Heart right ventricle (tissue), 16 donors: ENCODE results near the gene SLC36A4. TPM values are rescaled to one million over a fixed set of nuclear protein-coding genes. Genes with fewer than 3 reads are reported as not detected.

Source experiments
- ATAC-seq, 8 donors: fragments of 200-7000 bp; cut with Tn5 transposase; one replicate each; pipeline ENCODE4 v1.9.1; 2020; ENCODE audit warnings: mild to moderate bottlenecking in 8 of 8, moderate library complexity in 8 of 8, moderate number of reproducible peaks in 1 of 8
- DNase-seq, 2 donors: peaks; one replicate each; pipeline ENCODE4 v3.0.0-alpha.2; 2020
- H3K27ac ChIP-seq, 10 donors: fragments of 200-600 bp; sonication (generic) in 2 of 10; one replicate each; pipeline versions ENCODE4 v1.5.0 to v1.8.0; 2020 to 2022; ENCODE audit warnings: mild to moderate bottlenecking in 3 of 10
- H3K27me3 ChIP-seq, 7 donors: fragments of 200-600 bp; one replicate each; pipeline ENCODE4 v1.8.0; 2021 to 2022; ENCODE audit warnings: mild to moderate bottlenecking in 2 of 7
- H3K36me3 ChIP-seq, 9 donors: fragments of 200-600 bp; sonication (generic) in 1 of 9; one replicate each; pipeline versions ENCODE4 v1.5.0 to v1.8.0; 2020 to 2022; ENCODE audit warnings: mild to moderate bottlenecking in 2 of 9
- H3K4me1 ChIP-seq, 9 donors: fragments of 200-600 bp; sonication (generic) in 1 of 9; one replicate each; pipeline versions ENCODE4 v1.5.0 to v1.8.0; 2020 to 2022; ENCODE audit warnings: mild to moderate bottlenecking in 4 of 9
- H3K4me3 ChIP-seq, 10 donors: fragments of 200-600 bp; sonication (generic) in 2 of 10; one replicate each; pipeline versions ENCODE4 v1.5.0 to v1.8.0; 2020 to 2022; ENCODE audit warnings: mild to moderate bottlenecking in 7 of 10, moderate library complexity in 2 of 10
- H3K9me3 ChIP-seq, 11 donors: fragments of 200-600 bp in 10 of 11; sonication (generic) in 2 of 11; one replicate each; pipeline versions ENCODE4 v1.5.0 to v1.8.0; 2013 to 2022; ENCODE audit warnings: mild to moderate bottlenecking in 2 of 11, control low read depth in 1 of 11, moderate library complexity in 1 of 11
- WGBS, 2 donors: extraction: QIAGEN DNeasy Blood & Tissue Kit; methylation state at CpG; one replicate each; pipeline ENCODE4 v1.1.7; 2013; ENCODE audit warnings: inconsistent platforms in 1 of 2; 5-methylcytosine and 5-hydroxymethylcytosine counted together
- intact Hi-C, 10 donors: fragments of 100-400 bp; cut with DNase I; formaldehyde crosslinking; loops; one replicate each; pipeline versions ENCODE4 v1.11.1 to v1.14.2; 2022
- polyA plus RNA-seq, 2 donors: library from polyadenylated mRNA; stranded (reverse); fragments of 200-250 nt; gene quantifications; one replicate each; pipeline ENCODE4 v1.2.3, GENCODE V29; 2013
- total RNA-seq, 10 donors: library from RNA; stranded (reverse); fragmentation: NEBNext Ultra II Directional in 3 of 10; extraction: Animal tissue kit (Norgen Biotek cat#: 25700) in 3 of 10; gene quantifications; one replicate each; pipeline versions ENCODE4 v1.2.1 to v1.2.4, GENCODE V29; 2021 to 2023
- TF ChIP-seq, protein P1 (sequence below), 9 donors: fragments of 200-600 bp; sonication (generic) in 2 of 9; IDR thresholded peaks; one replicate each; pipeline versions ENCODE4 v1.5.0 to v1.8.0; 2021 to 2022; ENCODE audit warnings: antibody characterized with exemption in 9 of 9, mild to moderate bottlenecking in 5 of 9, moderate library complexity in 1 of 9
- donor health status: Arrhythmogenic right ventricular cardiomyopathy.
- donor health status: ischemic (EF 13 %, LVEDD 7.1; RV severe dilation, severe dysfunction).
- donor health status: healthy with polysubstance abuse.
- donor health status: DM: no; HTN: yes; CAD: no.
- donor health status: DM: no; HTN: no; CAD: no.
- donor health status: ischemic (EF 25% LVEDD 6.9; RV normal size, moderate dysfunction).
- donor health status: ischemic (EF 25% LVEDD 5.7; RV mildly dilated, moderate dysfunction).
- donor health status: healthy.
- donor health status: DM: yes; HTN: yes; CAD: no.
- donor health status: Ischemic cardiomyopathy.
- donor health status: ischemic (EF 35%, LVEDD 5.7; RV mildly dilated, moderate dysfunction).
- donor health status: nonischemic (EF 11% LVEDD 7.7; RV severe dilation, severe dysfunction).
- donor health status: DM: yes; HTN: yes; CAD: no.
- donor health status: PGD.
- donor health status: ischemic (EF 29% LVEDD 5.4; RV normal size, mild dysfunction).
- donor health status: nonischemic (EF 23%, LVEDD 6.1; RV moderate dilation, normal function).

SLC36A4 gene
- total and polyA plus RNA-seq, 12 donors: 3.1 to 11.4 (median 7.1) TPM

DNA sequence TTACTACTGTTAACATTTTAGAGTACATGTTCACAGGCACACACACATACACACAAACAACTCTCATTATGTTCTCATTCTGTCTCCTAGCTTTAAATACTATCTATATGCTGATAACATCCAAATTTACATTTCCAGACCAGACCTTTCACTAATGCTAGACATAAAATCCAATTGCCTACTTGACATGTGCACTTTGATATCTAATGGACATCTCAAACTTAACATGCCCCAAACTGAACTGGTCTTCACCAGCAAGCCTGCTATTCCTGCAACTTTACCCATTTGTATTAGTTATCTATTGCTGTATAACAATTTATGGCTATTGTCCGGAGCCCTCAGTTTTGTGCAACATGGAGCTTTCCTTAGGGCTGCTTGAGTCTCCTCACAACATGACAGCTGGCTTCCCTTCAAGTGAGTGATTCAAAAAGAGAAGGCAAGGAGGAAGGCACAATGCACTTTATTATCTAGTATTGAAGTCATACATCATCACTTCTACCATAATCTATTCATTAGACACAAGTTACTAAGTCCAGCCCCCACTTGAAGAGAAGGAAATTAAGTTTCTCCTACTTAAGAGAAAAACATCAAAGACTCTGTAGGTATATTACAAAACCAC lies 3.0 kb downstream of the SLC36A4 start:
- Histone ChIP-seq H3K27me3 (no peaks in the 10 kb centered on the region), H3K27ac (peak overlapping the region in 1 of 10 donors; percentile 99), H3K36me3 (no peaks in the 10 kb centered on the region), H3K9me3 (no peaks in the 10 kb centered on the region), H3K4me1 (peaks cover 0 to 41% (median 0%) of the 10 kb centered on the region in 9 donors), H3K4me3 (no peak overlapping the region)
- intact Hi-C loops: loop anchor here in 1 of 10 donors (10.0 kb wide), 1 partner anchor 60 kb away; no protein-coding TSS in a partner anchor
- 90 to 96% methylated on average over 1 of the region's 1 CpG for WGBS, 2 donors
- TF ChIP-seq, protein P1, sequence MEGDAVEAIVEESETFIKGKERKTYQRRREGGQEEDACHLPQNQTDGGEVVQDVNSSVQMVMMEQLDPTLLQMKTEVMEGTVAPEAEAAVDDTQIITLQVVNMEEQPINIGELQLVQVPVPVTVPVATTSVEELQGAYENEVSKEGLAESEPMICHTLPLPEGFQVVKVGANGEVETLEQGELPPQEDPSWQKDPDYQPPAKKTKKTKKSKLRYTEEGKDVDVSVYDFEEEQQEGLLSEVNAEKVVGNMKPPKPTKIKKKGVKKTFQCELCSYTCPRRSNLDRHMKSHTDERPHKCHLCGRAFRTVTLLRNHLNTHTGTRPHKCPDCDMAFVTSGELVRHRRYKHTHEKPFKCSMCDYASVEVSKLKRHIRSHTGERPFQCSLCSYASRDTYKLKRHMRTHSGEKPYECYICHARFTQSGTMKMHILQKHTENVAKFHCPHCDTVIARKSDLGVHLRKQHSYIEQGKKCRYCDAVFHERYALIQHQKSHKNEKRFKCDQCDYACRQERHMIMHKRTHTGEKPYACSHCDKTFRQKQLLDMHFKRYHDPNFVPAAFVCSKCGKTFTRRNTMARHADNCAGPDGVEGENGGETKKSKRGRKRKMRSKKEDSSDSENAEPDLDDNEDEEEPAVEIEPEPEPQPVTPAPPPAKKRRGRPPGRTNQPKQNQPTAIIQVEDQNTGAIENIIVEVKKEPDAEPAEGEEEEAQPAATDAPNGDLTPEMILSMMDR (IDR thresholded peaks at IDR 0.05): no peak
- ATAC-seq (no peak), DNase-seq (no peak)

DNA sequence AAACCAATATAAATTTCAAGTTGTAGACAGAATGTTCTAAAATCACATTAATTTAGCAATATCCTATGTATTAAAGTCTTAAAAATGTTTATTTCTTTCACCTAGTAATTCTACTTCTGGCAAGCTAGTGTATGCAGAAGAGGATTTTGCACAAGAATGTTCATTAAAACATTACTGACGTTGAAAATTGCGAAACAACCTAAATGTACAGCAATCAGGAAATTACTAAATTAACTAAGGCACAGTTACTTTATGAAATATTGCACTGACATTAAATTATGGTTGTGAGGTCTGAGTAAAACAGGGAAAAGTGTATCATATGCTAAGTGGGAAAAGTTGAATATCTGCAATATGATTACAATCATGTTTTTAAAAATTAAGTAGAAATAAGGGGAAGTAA lies 4.1 kb downstream of the SLC36A4 start:
- H3K36me3 ChIP-seq: no peaks in the 10 kb centered on the region
- WGBS, 2 donors: 92% methylated on average over 2 of the region's 2 CpGs
- no peak for ATAC-seq
- H3K4me1 ChIP-seq: peaks cover 0 to 33% (median 0%) of the 10 kb centered on the region in 9 donors
- H3K27ac ChIP-seq: peak overlapping the region in 1 of 10 donors; percentile 99
- intact Hi-C loops: loop anchor here in 1 of 10 donors (10.0 kb wide), 1 partner anchor 59 kb away; no protein-coding TSS in a partner anchor
- TF ChIP-seq, protein P1 (IDR thresholded peaks at IDR 0.05): no peak
- no peak overlapping the region for H3K4me3 ChIP-seq
- DNase-seq: no peak
- H3K27me3 ChIP-seq: no peaks in the 10 kb centered on the region
- H3K9me3 ChIP-seq: no peaks in the 10 kb centered on the region

DNA sequence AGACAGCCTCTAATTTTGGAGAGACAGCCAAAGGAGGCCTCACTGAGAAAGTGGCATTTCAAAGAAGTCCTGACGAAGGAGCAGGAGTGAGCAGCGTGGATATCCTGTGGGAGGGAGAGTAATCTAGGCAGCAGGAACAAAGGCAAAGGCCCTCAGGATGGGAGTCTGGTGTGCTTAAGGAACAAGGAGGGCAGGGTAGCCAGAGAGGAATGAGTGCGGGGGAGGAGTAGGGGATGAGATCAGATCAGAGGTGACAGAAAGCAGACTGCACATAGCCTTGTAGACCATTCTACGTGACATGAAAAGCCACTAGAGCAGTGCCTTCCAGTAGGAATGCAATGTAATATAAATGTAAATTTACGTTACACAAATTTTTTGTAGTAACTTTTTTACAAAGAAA lies 5.6 kb downstream of the SLC36A4 start:
- peaks cover 0 to 14% (median 9%) of the 10 kb centered on the region in 11 donors for H3K9me3 ChIP-seq
- peaks cover 0 to 28% (median 0%) of the 10 kb centered on the region in 9 donors for H3K4me1 ChIP-seq
- H3K27ac ChIP-seq: no peak overlapping the region
- H3K4me3 ChIP-seq: no peak overlapping the region
- H3K27me3 ChIP-seq: no peaks in the 10 kb centered on the region
- whole genome bisulfite sequencing, 2 donors: 72 to 79% methylated on average over 5 of the region's 5 CpGs
- DNase-seq (no peak), ATAC-seq (no peak)
- no peaks in the 10 kb centered on the region for H3K36me3 ChIP-seq
- intact Hi-C loops: loop anchor here in 1 of 10 donors (10.0 kb wide), 1 partner anchor 57 kb away; no protein-coding TSS in a partner anchor
- TF ChIP-seq, protein P1 (IDR thresholded peaks at IDR 0.05): no peak

DNA sequence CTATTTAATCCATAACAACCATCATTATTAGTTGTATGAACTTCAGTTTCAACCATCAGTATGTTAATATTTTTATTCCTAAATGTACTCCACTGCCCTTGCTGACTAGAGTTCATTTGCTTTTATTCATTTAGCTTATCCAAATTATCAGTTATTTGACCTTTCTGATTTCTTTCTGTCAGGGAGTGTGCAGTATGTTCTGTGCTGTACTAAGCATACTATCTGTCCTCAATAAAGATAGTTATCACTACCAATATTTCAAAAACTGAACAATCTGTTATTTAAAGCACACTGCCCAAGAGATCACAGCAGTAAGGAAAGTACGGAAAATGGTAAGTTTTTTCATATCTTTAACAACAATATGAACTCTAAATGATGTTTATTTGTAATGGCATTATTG lies 8.3 kb downstream of the SLC36A4 start:
- TF ChIP-seq, protein P1 (IDR thresholded peaks at IDR 0.05): no peak
- intact Hi-C loops: no loop called here
- WGBS, 2 donors: 94 to 98% methylated on average over 1 of the region's 1 CpG
- Histone ChIP-seq H3K9me3 (peaks cover 0 to 20% (median 12%) of the 10 kb centered on the region in 11 donors), H3K27me3 (no peaks in the 10 kb centered on the region), H3K36me3 (peaks cover 0 to 13% (median 6%) of the 10 kb centered on the region in 9 donors), H3K4me1 (peaks cover 0 to 19% (median 0%) of the 10 kb centered on the region in 9 donors), H3K4me3 (no peak overlapping the region), H3K27ac (no peak overlapping the region)
- ATAC-seq (no peak), DNase-seq (no peak)
